Loucy (cell line): Measurements from ENCODE around the gene MYL3.

Experiments used
- EZH2phosphoT487 ChIP-seq: fragments of 200-600 bp; IDR thresholded peaks from 2 replicates; pipeline ENCODE4 v1.6.1; 2018; ENCODE audit warnings: antibody characterized with exemption, mild to moderate bottlenecking, moderate library complexity, borderline replicate concordance
- TF ChIP-seq, protein P1 (sequence below): fragments of 200-600 bp; sonication (generic); conservative IDR thresholded peaks from 2 replicates; pipeline ENCODE4 v1.5.1; 2014; ENCODE audit warnings: mild to moderate bottlenecking, antibody characterized with exemption, low read length

DNA sequence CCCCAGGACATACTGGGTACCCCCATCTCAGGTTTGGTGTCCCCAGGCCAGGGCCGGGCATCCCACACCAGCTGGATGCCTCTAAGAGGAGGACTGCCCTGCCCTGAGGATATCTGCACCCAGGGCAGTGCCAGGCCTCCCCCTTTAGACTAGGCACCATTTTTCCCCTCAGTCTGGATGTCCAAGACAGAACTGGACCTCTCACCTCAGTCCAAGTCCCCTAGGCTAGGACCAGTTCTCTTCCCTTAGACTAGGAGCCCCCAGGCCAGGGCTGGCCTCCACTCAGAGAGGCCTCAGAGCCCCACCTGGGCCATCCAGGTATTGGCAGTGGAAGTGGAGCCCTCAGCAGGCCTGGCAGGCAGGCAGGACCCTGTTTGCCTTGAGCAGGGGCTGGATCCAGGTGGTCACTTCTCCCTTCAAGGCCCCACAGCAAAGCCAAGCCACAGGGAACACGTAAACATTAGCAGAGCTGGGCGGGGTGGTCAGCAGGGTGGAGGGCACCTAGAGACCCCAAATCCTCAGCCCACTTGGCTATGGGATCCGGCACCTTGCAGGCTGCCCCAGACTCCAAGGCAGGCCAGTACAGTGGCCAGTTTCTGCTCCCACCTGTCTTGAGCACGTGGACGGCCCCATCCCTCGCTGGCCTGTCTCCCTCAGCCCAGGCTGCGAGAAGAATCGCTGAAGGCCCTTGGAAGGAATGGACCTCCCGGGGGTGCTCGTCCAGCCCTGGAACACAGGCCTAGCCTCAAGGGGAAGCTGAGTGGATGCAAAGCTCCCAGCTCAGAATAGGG lies 42.6 kb upstream of the MYL3 start:
- TF ChIP-seq, protein P1, sequence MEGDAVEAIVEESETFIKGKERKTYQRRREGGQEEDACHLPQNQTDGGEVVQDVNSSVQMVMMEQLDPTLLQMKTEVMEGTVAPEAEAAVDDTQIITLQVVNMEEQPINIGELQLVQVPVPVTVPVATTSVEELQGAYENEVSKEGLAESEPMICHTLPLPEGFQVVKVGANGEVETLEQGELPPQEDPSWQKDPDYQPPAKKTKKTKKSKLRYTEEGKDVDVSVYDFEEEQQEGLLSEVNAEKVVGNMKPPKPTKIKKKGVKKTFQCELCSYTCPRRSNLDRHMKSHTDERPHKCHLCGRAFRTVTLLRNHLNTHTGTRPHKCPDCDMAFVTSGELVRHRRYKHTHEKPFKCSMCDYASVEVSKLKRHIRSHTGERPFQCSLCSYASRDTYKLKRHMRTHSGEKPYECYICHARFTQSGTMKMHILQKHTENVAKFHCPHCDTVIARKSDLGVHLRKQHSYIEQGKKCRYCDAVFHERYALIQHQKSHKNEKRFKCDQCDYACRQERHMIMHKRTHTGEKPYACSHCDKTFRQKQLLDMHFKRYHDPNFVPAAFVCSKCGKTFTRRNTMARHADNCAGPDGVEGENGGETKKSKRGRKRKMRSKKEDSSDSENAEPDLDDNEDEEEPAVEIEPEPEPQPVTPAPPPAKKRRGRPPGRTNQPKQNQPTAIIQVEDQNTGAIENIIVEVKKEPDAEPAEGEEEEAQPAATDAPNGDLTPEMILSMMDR, result no peak
- no peak for TF ChIP-seq EZH2phosphoT487
